GM11168 (cell line): ENCODE measurements around the gene TINAG.

Experiments used
- in situ Hi-C: fragments of 300-500 bp; cut with MboI; formaldehyde crosslinking; loops from one replicate; pipeline ENCODE4 v1.12.0; 2022; ENCODE audit warnings: low sequenced_read_pairs; ENCODE audit not compliant: unreplicated experiment

TINAG gene

GRCh38 chr6:54308289-54308985 lies at the start of gene TINAG:
Gene TINAG (plus strand): TSS chr6:54308441. CDS start chr6:54308551, 110 bp downstream.
- in situ Hi-C loops = no loop called here

GRCh38 chr6:54260025-54260424 lies 48.2 kb upstream of the TINAG start:
- in situ Hi-C loops = loop anchor here (10.0 kb wide), 1 partner anchor 275 kb away; no protein-coding TSS in a partner anchor

GRCh38 chr6:54262499-54262898 lies 45.7 kb upstream of the TINAG start:
- in situ Hi-C loops = loop anchor here (10.0 kb wide), 1 partner anchor 278 kb away; no protein-coding TSS in a partner anchor

- in situ Hi-C loops = loop anchor here (10.0 kb wide), 1 partner anchor 278 kb away; no protein-coding TSS in a partner anchor
Measured at GRCh38 chr6:54262971-54263370, 45.3 kb upstream of the TINAG start.

GRCh38 chr6:54264581-54265272 lies 43.5 kb upstream of the TINAG start:
- in situ Hi-C loops = loop anchor here (10.0 kb wide), 1 partner anchor 280 kb away; no protein-coding TSS in a partner anchor

- in situ Hi-C loops = loop anchor here (10.0 kb wide), 1 partner anchor 282 kb away; no protein-coding TSS in a partner anchor
Measured at GRCh38 chr6:54266400-54266923, 41.8 kb upstream of the TINAG start.

- in situ Hi-C loops = loop anchor here (10.0 kb wide), 1 partner anchor 283 kb away; no protein-coding TSS in a partner anchor
Measured at GRCh38 chr6:54267798-54268197, 40.4 kb upstream of the TINAG start.

- in situ Hi-C loops = no loop called here
Measured at GRCh38 chr6:54273214-54273820, 34.9 kb upstream of the TINAG start.

GRCh38 chr6:54274383-54274782 lies 33.9 kb upstream of the TINAG start:
- in situ Hi-C loops = no loop called here

- in situ Hi-C loops = no loop called here
Measured at GRCh38 chr6:54282186-54282585, 26.1 kb upstream of the TINAG start.

- in situ Hi-C loops = no loop called here
Measured at GRCh38 chr6:54284161-54284860, 23.9 kb upstream of the TINAG start.

- in situ Hi-C loops = no loop called here
Measured at GRCh38 chr6:54285595-54285994, 22.6 kb upstream of the TINAG start.

- in situ Hi-C loops = no loop called here
Measured at GRCh38 chr6:54286141-54286540, 22.1 kb upstream of the TINAG start.

GRCh38 chr6:54288474-54288873 lies 19.8 kb upstream of the TINAG start:
- in situ Hi-C loops = no loop called here

GRCh38 chr6:54289426-54289825 lies 18.8 kb upstream of the TINAG start:
- in situ Hi-C loops = no loop called here

GRCh38 chr6:54291146-54291545 lies 17.1 kb upstream of the TINAG start:
- in situ Hi-C loops = no loop called here

- in situ Hi-C loops = no loop called here
Measured at GRCh38 chr6:54291738-54292137, 16.5 kb upstream of the TINAG start.

GRCh38 chr6:54294965-54295532 lies 13.2 kb upstream of the TINAG start:
- in situ Hi-C loops = no loop called here

- in situ Hi-C loops = no loop called here
Measured at GRCh38 chr6:54299542-54300269, 8.5 kb upstream of the TINAG start.
